ENCODE results near the gene KCNJ10. TPM values are rescaled to one million over a fixed set of nuclear protein-coding genes. Genes with fewer than 3 reads are reported as not detected.

The KCNJ10 gene
- under 1 TPM in 1 of 2 donors, not detected in 1; 0.29 TPM for total RNA-seq

GRCh38 chr1:160069460-160070231, at the start of gene KCNJ10:
Gene KCNJ10, minus strand, starts transcription at chr1:160070160. Its CDS starts 27,628 bp downstream, at chr1:160042532.
- peak within 1 kb of the TSS; percentile 44 for H3K4me3 ChIP-seq
- H3K36me3 ChIP-seq, result no peaks in the 10 kb centered on the region
- peak within 1 kb of the TSS; percentile 39 to 43 for H3K9ac ChIP-seq (ENCODE audit: low read depth in 2 of 2, low read length in 2 of 2)
- intact Hi-C loops (cut with DNase I), result no loop called here
- no peaks in the 10 kb centered on the region for H3K9me3 ChIP-seq
- TF ChIP-seq, protein P1, sequence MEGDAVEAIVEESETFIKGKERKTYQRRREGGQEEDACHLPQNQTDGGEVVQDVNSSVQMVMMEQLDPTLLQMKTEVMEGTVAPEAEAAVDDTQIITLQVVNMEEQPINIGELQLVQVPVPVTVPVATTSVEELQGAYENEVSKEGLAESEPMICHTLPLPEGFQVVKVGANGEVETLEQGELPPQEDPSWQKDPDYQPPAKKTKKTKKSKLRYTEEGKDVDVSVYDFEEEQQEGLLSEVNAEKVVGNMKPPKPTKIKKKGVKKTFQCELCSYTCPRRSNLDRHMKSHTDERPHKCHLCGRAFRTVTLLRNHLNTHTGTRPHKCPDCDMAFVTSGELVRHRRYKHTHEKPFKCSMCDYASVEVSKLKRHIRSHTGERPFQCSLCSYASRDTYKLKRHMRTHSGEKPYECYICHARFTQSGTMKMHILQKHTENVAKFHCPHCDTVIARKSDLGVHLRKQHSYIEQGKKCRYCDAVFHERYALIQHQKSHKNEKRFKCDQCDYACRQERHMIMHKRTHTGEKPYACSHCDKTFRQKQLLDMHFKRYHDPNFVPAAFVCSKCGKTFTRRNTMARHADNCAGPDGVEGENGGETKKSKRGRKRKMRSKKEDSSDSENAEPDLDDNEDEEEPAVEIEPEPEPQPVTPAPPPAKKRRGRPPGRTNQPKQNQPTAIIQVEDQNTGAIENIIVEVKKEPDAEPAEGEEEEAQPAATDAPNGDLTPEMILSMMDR (IDR thresholded peaks at IDR 0.05), result no peak
- no peak within 1 kb of the TSS for H3K27ac ChIP-seq
- no peak for DNase-seq
- H3K27me3 ChIP-seq, result peaks cover 5% of the 10 kb centered on the region
- H3K4me1 ChIP-seq, result no peaks in the 10 kb centered on the region

GRCh38 chr1:160118928-160119327, 49.0 kb upstream of the KCNJ10 start:
- Histone ChIP-seq H3K9ac (ENCODE audit: low read depth in 2 of 2, low read length in 2 of 2) (no peak overlapping the region), H3K27me3 (no peaks in the 10 kb centered on the region), H3K4me1 (no peaks in the 10 kb centered on the region), H3K4me3 (no peak overlapping the region), H3K9me3 (no peaks in the 10 kb centered on the region), H3K27ac (no peak overlapping the region), H3K36me3 (no peaks in the 10 kb centered on the region)
- TF ChIP-seq, protein P1 (IDR thresholded peaks at IDR 0.05), result no peak
- DNase-seq, result no peak
- intact Hi-C loops (cut with DNase I), result no loop called here

DNA sequence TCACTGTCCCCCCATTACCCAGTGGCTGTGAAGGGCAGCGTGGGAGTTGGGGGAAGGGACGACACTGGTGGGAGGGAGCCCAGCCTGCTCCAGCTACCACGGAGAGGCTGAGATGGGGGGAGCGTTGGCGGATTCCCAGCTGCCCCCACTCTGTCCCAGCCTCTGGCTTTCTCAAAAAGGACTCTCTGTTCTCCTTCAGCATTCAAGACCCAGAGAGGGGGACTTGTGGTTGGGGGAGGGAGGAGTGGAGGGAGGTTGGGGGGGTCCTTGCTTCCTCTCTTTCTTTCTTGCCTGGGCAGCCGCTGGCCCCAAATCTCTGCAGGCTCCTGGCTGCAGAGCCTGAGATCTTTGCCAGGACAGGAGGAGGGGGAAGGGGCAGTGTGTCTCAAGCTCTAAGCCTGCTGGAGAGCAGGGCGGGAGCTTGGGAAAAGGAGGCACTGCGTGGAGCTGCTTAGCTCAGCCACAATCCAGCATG, 47.8 kb upstream of the KCNJ10 start:
- H3K36me3 ChIP-seq, result no peaks in the 10 kb centered on the region
- TF ChIP-seq, protein P1 (IDR thresholded peaks at IDR 0.05), result no peak
- no peaks in the 10 kb centered on the region for H3K27me3 ChIP-seq
- no peak for DNase-seq
- H3K9ac ChIP-seq (ENCODE audit: low read depth in 2 of 2, low read length in 2 of 2), result no peak overlapping the region
- intact Hi-C loops (cut with DNase I), result no loop called here
- no peak overlapping the region for H3K4me3 ChIP-seq
- no peaks in the 10 kb centered on the region for H3K4me1 ChIP-seq
- H3K9me3 ChIP-seq, result no peaks in the 10 kb centered on the region
- H3K27ac ChIP-seq, result no peak overlapping the region

DNA sequence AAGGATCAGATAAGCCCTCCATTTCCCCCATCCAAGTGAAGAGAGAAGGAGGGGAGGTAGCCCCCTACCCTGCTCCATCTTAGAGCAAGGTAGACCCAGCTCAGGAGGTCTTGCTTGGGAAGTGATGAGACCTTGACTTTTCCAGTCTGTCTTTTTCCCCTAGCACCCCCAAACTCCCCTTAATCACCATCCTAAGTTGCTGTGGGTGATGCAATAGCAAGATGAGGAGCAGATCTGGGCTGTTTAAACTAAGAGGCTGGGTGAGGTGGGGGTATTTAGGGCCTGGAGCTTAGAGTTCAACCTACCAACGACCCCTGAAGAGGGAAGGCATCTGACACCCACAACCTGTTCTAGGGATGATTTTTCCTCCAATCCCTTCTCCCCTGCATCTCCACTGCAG, 47.3 kb upstream of the KCNJ10 start:
- intact Hi-C loops (cut with DNase I), result no loop called here
- TF ChIP-seq, protein P1 (IDR thresholded peaks at IDR 0.05), result no peak
- H3K27ac ChIP-seq, result no peak overlapping the region

GRCh38 chr1:160116283-160117147, 46.6 kb upstream of the KCNJ10 start:
- H3K27ac ChIP-seq, result no peak overlapping the region
- H3K9ac ChIP-seq (ENCODE audit: low read depth in 2 of 2, low read length in 2 of 2), result peak overlapping the region in 1 of 2 donors; percentile 24
- DNase-seq, result no peak
- TF ChIP-seq, protein P1 (IDR thresholded peaks at IDR 0.05), result no peak
- no peak overlapping the region for H3K4me3 ChIP-seq
- no peaks in the 10 kb centered on the region for H3K36me3 ChIP-seq
- H3K27me3 ChIP-seq, result no peaks in the 10 kb centered on the region
- H3K4me1 ChIP-seq, result no peaks in the 10 kb centered on the region
- H3K9me3 ChIP-seq, result no peaks in the 10 kb centered on the region
- intact Hi-C loops (cut with DNase I), result no loop called here

More for the DNA sequence above, 47.3 kb upstream of the KCNJ10 start:
- H3K4me1 ChIP-seq, result no peaks in the 10 kb centered on the region
- peak overlapping the region in 1 of 2 donors; percentile 38 for H3K9ac ChIP-seq (ENCODE audit: low read depth in 2 of 2, low read length in 2 of 2)
- no peaks in the 10 kb centered on the region for H3K36me3 ChIP-seq
- H3K9me3 ChIP-seq, result no peaks in the 10 kb centered on the region
- H3K4me3 ChIP-seq, result no peak overlapping the region
- H3K27me3 ChIP-seq, result no peaks in the 10 kb centered on the region
- no peak for DNase-seq

All from colonic mucosa (tissue), 4 donors.